CD4-positive, alpha-beta memory T cell (primary cell): ENCODE results near the gene MUC3A. TPM values are rescaled to one million over a fixed set of nuclear protein-coding genes. Genes with fewer than 3 reads are reported as not detected.

Source experiments
- CTCF ChIA-PET: fragments of 350-600 bp; sonication (Branson Sonifier 250); formaldehyde crosslinking; loops from one replicate; lab custom pipeline; 2021; ENCODE audit warnings: inconsistent platforms; ENCODE audit not compliant: partially characterized antibody; lab: Charles Lee
- POLR2A ChIA-PET: fragments of 350-600 bp; sonication (Branson Sonifier 250); formaldehyde crosslinking; loops from one replicate; lab custom pipeline; 2021; ENCODE audit not compliant: partially characterized antibody; lab: Charles Lee
- DNase-seq, 5 donors: peaks; one replicate each; pipeline versions ENCODE4 v3.0.0 to v3.0.0-alpha.2; 2020 to 2022; ENCODE audit warnings: mixed read lengths in 1 of 5
- H3K27ac ChIP-seq: one replicate; pipeline ENCODE4 v1.7.0; 2013; ENCODE audit warnings: low read depth, low read length
- H3K27me3 ChIP-seq: 2 replicates; pipeline ENCODE4 v1.7.0; 2013; ENCODE audit warnings: mild to moderate bottlenecking, low read length, moderate library complexity; ENCODE audit not compliant: insufficient read depth
- H3K36me3 ChIP-seq: 2 replicates; pipeline ENCODE4 v1.7.0; 2013; ENCODE audit warnings: mild to moderate bottlenecking, low read length, moderate library complexity; ENCODE audit not compliant: insufficient read depth
- H3K4me1 ChIP-seq: 2 replicates; pipeline ENCODE4 v1.7.0; 2013; ENCODE audit warnings: mild to moderate bottlenecking, low read length, moderate library complexity; ENCODE audit not compliant: insufficient read depth
- H3K4me3 ChIP-seq, 2 donors: one replicate each; pipeline ENCODE4 v1.7.0; 2013; ENCODE audit warnings: low read length in 2 of 2, mild to moderate bottlenecking in 1 of 2
- H3K9me3 ChIP-seq, 2 donors: one replicate each; pipeline ENCODE4 v1.7.0; 2013; ENCODE audit warnings: low read length in 2 of 2, control low read depth in 1 of 2; ENCODE audit not compliant: control insufficient read depth in 1 of 2
- H3K27ac Mint-ChIP-seq, 7 donors: one replicate each; pipeline ENCODE4 v1.8.0; 2020 to 2021; ENCODE audit warnings: mixed read lengths in 7 of 7, mild to moderate bottlenecking in 6 of 7, inconsistent platforms in 3 of 7, moderate library complexity in 3 of 7
- H3K27me3 Mint-ChIP-seq, 2 donors: one replicate each; pipeline ENCODE4 v1.8.0; 2020 to 2021; ENCODE audit warnings: mixed read lengths in 2 of 2
- H3K36me3 Mint-ChIP-seq, 2 donors: one replicate each; pipeline ENCODE4 v1.8.0; 2020 to 2021; ENCODE audit warnings: mixed read lengths in 2 of 2, inconsistent platforms in 1 of 2, mild to moderate bottlenecking in 1 of 2
- H3K4me1 Mint-ChIP-seq, 4 donors: one replicate each; pipeline ENCODE4 v1.8.0; 2020 to 2021; ENCODE audit warnings: mixed read lengths in 4 of 4, mild to moderate bottlenecking in 1 of 4
- H3K4me3 Mint-ChIP-seq, 8 donors: one replicate each; pipeline ENCODE4 v1.8.0; 2020 to 2021; ENCODE audit warnings: mixed read lengths in 8 of 8, mild to moderate bottlenecking in 7 of 8, moderate library complexity in 6 of 8, inconsistent platforms in 3 of 8
- H3K9me3 Mint-ChIP-seq, 8 donors: one replicate each; pipeline ENCODE4 v1.8.0; 2020 to 2021; ENCODE audit warnings: mixed read lengths in 8 of 8, mild to moderate bottlenecking in 5 of 8, inconsistent platforms in 3 of 8, moderate library complexity in 1 of 8
- intact Hi-C: fragments of 100-400 bp; cut with micrococcal nuclease; formaldehyde crosslinking; loops from one replicate; pipeline ENCODE4 v1.15.1; 2023
- polyA plus RNA-seq, 2 donors: library from polyadenylated mRNA; unstranded; fragments of 300-500 nt; fragmentation: Illumina TruSeq; gene quantifications; one replicate each; pipeline ENCODE4 v1.2.3, GENCODE V29; 2021
- total RNA-seq, 2 experiments: library from RNA; stranded (reverse); gene quantifications; one replicate each; pipeline ENCODE4 v1.2.3, GENCODE V29; 2021

Gene MUC3A
- total and polyA plus RNA-seq, 4 experiments from 2014 or later: not detected

DNA sequence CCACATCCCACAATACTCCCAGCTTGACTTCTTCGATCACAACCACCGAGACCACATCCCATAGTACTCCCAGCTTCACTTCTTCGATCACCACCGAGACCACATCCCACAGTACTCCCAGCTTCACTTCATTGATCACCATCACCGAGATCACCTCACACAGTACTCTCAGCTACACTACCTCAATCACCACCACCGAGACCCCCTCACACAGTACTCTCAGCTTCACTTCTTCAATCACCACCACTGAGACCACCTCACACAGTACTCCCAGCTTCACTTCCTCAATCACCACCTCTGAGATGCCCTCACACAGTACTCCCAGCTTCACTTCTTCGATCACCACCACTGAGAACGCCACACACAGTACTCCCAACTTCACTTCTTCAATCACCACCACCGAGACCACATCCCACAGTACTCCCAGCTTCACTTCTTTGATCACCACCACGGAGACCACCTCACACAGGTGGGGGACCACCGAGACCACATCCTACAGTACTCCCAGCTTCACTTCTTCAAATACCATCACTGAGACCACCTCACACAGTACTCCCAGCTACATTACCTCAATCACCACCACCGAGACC is 8.6 kb downstream of the MUC3A start:
- Mint-ChIP-seq H3K9me3 (no peaks in the 10 kb centered on the region), H3K4me1 (no peaks in the 10 kb centered on the region), H3K27ac (no peak overlapping the region), H3K27me3 (peaks cover 3% of the 10 kb centered on the region in 2 donors), H3K4me3 (no peak overlapping the region), H3K36me3 (no peaks in the 10 kb centered on the region)
- POLR2A ChIA-PET: no interaction called here
- Histone ChIP-seq H3K4me3 (no peak overlapping the region), H3K27me3 (no peaks in the 10 kb centered on the region), H3K27ac (no peak overlapping the region), H3K4me1 (no peaks in the 10 kb centered on the region), H3K9me3 (no peaks in the 10 kb centered on the region), H3K36me3 (no peaks in the 10 kb centered on the region)
- DNase-seq: no peak
- intact Hi-C loops: no loop called here
- CTCF ChIA-PET: interaction anchor here (0.7 to 2.0 kb wide), 3 partner anchors 10 to 90 kb away, joined by 3 to 5 read pairs (median 4); no protein-coding TSS in a partner anchor

DNA sequence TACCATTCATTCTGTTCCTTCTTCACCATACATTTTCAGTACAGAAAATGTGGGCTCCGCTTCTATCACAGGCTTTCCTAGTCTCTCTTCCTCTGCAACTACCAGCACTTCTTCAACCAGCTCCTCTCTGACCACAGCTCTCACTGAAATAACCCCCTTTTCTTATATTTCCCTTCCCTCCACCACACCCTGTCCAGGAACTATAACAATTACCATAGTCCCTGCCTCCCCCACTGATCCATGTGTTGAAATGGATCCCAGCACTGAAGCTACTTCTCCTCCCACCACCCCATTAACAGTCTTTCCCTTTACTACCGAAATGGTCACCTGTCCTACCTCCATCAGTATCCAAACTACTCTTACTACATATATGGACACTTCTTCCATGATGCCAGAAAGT is 10.6 kb downstream of the MUC3A start:
- peaks cover 6% of the 10 kb centered on the region for H3K27me3 ChIP-seq
- H3K36me3 ChIP-seq: no peaks in the 10 kb centered on the region
- peaks cover 12 to 16% of the 10 kb centered on the region in 2 donors for H3K27me3 Mint-ChIP-seq
- H3K4me3 ChIP-seq: no peak overlapping the region
- H3K27ac ChIP-seq: no peak overlapping the region
- H3K27ac Mint-ChIP-seq: no peak overlapping the region
- no peak overlapping the region for H3K4me3 Mint-ChIP-seq
- no peak for DNase-seq
- H3K36me3 Mint-ChIP-seq: no peaks in the 10 kb centered on the region
- H3K9me3 Mint-ChIP-seq: no peaks in the 10 kb centered on the region
- H3K4me1 ChIP-seq: no peaks in the 10 kb centered on the region
- CTCF ChIA-PET: no interaction called here
- no peaks in the 10 kb centered on the region for H3K9me3 ChIP-seq
- intact Hi-C loops: no loop called here
- peaks cover 0 to under 1% (median under 1%) of the 10 kb centered on the region in 4 donors for H3K4me1 Mint-ChIP-seq
- POLR2A ChIA-PET: no interaction called here

DNA sequence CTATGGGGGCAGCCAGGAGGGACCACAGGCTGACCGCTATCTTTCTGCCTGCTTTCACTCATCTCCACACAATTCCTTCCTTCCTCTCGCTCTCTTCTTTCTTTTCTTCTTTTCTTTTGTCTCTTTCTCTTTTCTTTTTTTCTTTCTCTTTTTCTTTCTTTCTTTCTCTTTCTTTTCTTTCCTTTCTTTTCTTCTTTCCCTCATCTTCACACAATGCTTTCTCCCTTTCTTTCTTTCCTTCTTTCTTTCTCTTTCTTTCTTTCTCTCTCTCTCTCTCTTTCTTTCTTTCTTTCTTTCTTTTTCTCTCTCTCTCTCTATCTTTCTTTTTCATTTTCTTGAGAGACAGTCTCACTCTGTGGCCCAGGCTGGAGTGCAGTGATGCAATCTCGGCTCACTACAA is 13.2 kb downstream of the MUC3A start:
- POLR2A ChIA-PET: no interaction called here
- peaks cover 12 to 24% (median 18%) of the 10 kb centered on the region in 4 donors for H3K4me1 Mint-ChIP-seq

DNA sequence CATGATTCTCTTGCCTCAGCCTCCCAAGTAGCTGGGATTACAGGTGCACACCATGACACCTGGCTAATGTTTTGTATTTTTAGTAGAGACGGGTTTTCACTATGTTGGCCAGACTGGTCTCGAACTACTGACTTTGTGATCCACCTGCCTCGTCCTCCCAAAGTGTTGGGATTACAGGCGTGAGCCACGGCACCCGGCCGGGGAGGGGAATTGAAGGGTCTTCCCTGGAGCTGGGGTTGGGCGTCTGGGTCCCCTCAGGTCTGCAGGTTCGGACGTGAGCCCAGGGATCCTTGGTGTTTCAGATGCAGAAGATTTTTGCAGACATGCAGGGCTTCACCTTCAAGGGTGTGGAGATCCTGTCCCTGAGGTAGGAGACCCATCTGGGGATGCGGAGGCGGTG is 14.1 kb downstream of the MUC3A start:
- Mint-ChIP-seq H3K4me1 (peaks cover 12 to 32% (median 19%) of the 10 kb centered on the region in 4 donors), H3K36me3 (no peaks in the 10 kb centered on the region), H3K27ac (no peak overlapping the region), H3K27me3 (peaks cover 39 to 45% of the 10 kb centered on the region in 2 donors), H3K9me3 (no peaks in the 10 kb centered on the region), H3K4me3 (no peak overlapping the region)
- H3K4me3 ChIP-seq: no peak overlapping the region
- peaks cover 21% of the 10 kb centered on the region for H3K4me1 ChIP-seq
- CTCF ChIA-PET: no interaction called here
- POLR2A ChIA-PET: no interaction called here
- no peak for DNase-seq
- H3K27me3 ChIP-seq: peaks cover 36% of the 10 kb centered on the region
- intact Hi-C loops: no loop called here
- no peaks in the 10 kb centered on the region for H3K9me3 ChIP-seq
- H3K36me3 ChIP-seq: no peaks in the 10 kb centered on the region
- no peak overlapping the region for H3K27ac ChIP-seq

More for the DNA sequence above, 13.2 kb downstream of the MUC3A start:
- no peak overlapping the region for H3K4me3 ChIP-seq
- peaks cover 31% of the 10 kb centered on the region for H3K27me3 ChIP-seq
- H3K36me3 Mint-ChIP-seq: no peaks in the 10 kb centered on the region
- no peak for DNase-seq
- H3K27me3 Mint-ChIP-seq: peaks cover 31 to 37% of the 10 kb centered on the region in 2 donors
- intact Hi-C loops: no loop called here
- H3K9me3 Mint-ChIP-seq: no peaks in the 10 kb centered on the region
- peaks cover 21% of the 10 kb centered on the region for H3K4me1 ChIP-seq
- CTCF ChIA-PET: no interaction called here
- no peaks in the 10 kb centered on the region for H3K36me3 ChIP-seq
- H3K4me3 Mint-ChIP-seq: no peak overlapping the region
- H3K27ac Mint-ChIP-seq: no peak overlapping the region
- H3K9me3 ChIP-seq: no peaks in the 10 kb centered on the region
- no peak overlapping the region for H3K27ac ChIP-seq

DNA sequence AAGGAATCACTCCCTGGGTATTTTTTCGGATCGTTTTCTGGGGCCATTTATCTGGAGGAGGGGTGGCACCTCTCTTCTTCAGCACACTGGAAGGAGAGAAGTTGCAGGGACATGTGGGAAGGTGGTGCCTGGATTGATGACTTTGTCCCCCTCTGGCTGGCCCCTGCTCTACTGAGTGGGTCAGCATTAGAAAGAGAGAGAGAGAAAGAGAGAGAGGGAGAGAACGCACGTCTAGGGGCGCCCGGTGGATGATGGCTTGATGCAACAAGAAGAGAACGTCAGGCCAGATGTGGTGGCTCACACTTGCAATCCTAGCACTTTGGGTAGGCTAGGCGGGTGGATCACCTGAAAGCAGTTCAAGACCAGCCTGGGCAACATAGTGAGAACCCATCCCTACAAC is 14.5 kb downstream of the MUC3A start:
- DNase-seq: no peak
- no peaks in the 10 kb centered on the region for H3K36me3 ChIP-seq
- H3K4me1 ChIP-seq: peaks cover 21% of the 10 kb centered on the region
- H3K27me3 Mint-ChIP-seq: peaks cover 39 to 49% of the 10 kb centered on the region in 2 donors
- H3K4me3 Mint-ChIP-seq: no peak overlapping the region
- CTCF ChIA-PET: no interaction called here
- H3K9me3 Mint-ChIP-seq: no peaks in the 10 kb centered on the region
- intact Hi-C loops: no loop called here
- no peaks in the 10 kb centered on the region for H3K36me3 Mint-ChIP-seq
- no peak overlapping the region for H3K27ac ChIP-seq
- no peaks in the 10 kb centered on the region for H3K9me3 ChIP-seq
- H3K27ac Mint-ChIP-seq: no peak overlapping the region
- H3K4me1 Mint-ChIP-seq: peaks cover 12 to 32% (median 19%) of the 10 kb centered on the region in 4 donors
- no peak overlapping the region for H3K4me3 ChIP-seq
- H3K27me3 ChIP-seq: peaks cover 38% of the 10 kb centered on the region
- POLR2A ChIA-PET: no interaction called here

DNA sequence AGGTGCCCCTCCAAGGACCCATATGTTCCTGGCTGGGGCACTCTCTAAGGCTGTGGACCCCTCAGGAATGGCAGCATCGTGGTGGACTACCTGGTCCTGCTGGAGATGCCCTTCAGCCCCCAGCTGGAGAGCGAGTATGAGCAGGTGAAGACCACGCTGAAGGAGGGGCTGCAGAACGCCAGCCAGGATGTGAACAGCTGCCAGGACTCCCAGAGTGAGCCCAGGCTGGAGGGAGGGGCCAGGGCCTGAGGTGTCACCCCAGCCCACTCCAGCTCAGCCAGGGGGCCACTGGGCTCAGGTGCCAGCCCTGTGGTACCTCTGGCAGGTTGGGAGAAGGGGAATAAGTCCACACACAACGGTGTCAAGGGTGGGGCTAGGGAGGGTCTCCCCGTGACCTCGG is 15.3 kb downstream of the MUC3A start:
- no peaks in the 10 kb centered on the region for H3K9me3 Mint-ChIP-seq
- peaks cover 39 to 53% of the 10 kb centered on the region in 2 donors for H3K27me3 Mint-ChIP-seq
- no peak for DNase-seq
- no peaks in the 10 kb centered on the region for H3K9me3 ChIP-seq
- H3K36me3 ChIP-seq: no peaks in the 10 kb centered on the region
- peaks cover 21% of the 10 kb centered on the region for H3K4me1 ChIP-seq
- intact Hi-C loops: loop anchor here (5.0 kb wide), 1 partner anchor 113 kb away; no protein-coding TSS in a partner anchor
- H3K36me3 Mint-ChIP-seq: no peaks in the 10 kb centered on the region
- POLR2A ChIA-PET: no interaction called here
- no peak overlapping the region for H3K4me3 Mint-ChIP-seq
- no peak overlapping the region for H3K27ac Mint-ChIP-seq
- peaks cover 38% of the 10 kb centered on the region for H3K27me3 ChIP-seq
- no peak overlapping the region for H3K4me3 ChIP-seq
- peaks cover 12 to 36% (median 19%) of the 10 kb centered on the region in 4 donors for H3K4me1 Mint-ChIP-seq
- CTCF ChIA-PET: no interaction called here
- H3K27ac ChIP-seq: no peak overlapping the region

DNA sequence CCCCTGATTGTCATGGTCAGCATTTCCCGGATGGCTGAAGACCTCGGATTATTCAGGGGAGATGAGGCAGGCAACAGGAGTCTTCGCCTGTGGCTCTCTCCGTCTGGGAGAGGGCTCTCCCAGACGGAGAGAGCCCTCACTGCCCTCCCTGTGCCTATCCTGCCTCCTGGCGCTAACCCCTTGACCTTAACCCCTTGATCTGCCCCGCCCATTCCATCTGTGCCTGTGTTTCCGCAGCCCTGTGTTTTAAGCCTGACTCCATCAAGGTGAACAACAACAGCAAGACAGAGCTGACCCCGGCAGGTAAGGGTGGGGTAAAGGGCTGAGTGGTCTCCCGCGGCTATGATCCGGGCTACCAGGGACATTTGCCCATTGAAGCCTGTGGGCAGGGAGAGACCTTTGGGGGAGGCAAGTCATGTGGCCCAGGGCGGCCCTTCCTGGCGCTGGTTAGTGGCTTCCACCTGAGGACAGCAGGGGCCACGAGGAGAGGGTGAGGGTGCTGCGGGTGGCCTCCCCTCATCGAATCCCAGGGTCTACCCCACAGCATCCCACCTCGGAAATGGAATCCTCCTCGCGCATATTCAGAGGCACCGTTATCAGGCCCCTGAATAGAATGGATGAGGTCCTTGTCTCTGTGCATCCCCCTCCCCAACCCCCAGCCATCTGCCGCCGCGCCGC is 15.8 kb downstream of the MUC3A start:
- H3K27ac Mint-ChIP-seq: no peak overlapping the region
- H3K36me3 Mint-ChIP-seq: no peaks in the 10 kb centered on the region
- peak overlapping the region in 7 of 8 donors; percentile 80 to 89 (median 85) for H3K4me3 Mint-ChIP-seq
- H3K4me1 Mint-ChIP-seq: peaks cover 12 to 36% (median 19%) of the 10 kb centered on the region in 4 donors
- H3K9me3 Mint-ChIP-seq: no peaks in the 10 kb centered on the region
- intact Hi-C loops: loop anchor here (5.0 kb wide), 1 partner anchor 112 kb away; no protein-coding TSS in a partner anchor
- ChIA-PET POLR2A (no interaction called here), CTCF (interaction anchor here (1.3 kb wide), 1 partner anchor 10 kb away, joined by 4 read pairs; no protein-coding TSS in a partner anchor)
- no peaks in the 10 kb centered on the region for H3K9me3 ChIP-seq
- H3K27ac ChIP-seq: no peak overlapping the region
- H3K36me3 ChIP-seq: no peaks in the 10 kb centered on the region
- no peak for DNase-seq
- peaks cover 38% of the 10 kb centered on the region for H3K27me3 ChIP-seq
- peaks cover 39 to 53% of the 10 kb centered on the region in 2 donors for H3K27me3 Mint-ChIP-seq
- H3K4me3 ChIP-seq: peak overlapping the region in 1 of 2 donors; percentile 47
- peaks cover 21% of the 10 kb centered on the region for H3K4me1 ChIP-seq
